Mesenchymal stem cell (in vitro differentiated cells and primary cell): ENCODE data around the gene RELB.

Source experiments
- DNase-seq: peaks from one replicate; pipeline ENCODE4 v3.0.0-alpha.2; 2013
- H2AFZ ChIP-seq: one replicate; pipeline ENCODE4 v1.6.1; 2013; ENCODE audit warnings: low read depth, mild to moderate bottlenecking, control low read depth, inconsistent platforms, low read length, moderate library complexity
- H2AK5ac ChIP-seq: 2 replicates; pipeline ENCODE4 v1.6.1; 2013; ENCODE audit warnings: low read length, moderate library complexity, mild to moderate bottlenecking, inconsistent platforms; ENCODE audit not compliant: severe bottlenecking
- H2BK120ac ChIP-seq: one replicate; pipeline ENCODE4 v1.6.1; 2013; ENCODE audit warnings: low read depth, mild to moderate bottlenecking, inconsistent platforms, low read length, moderate library complexity
- H2BK12ac ChIP-seq, 2 experiments: one replicate each; pipeline ENCODE4 v1.6.1; 2013; ENCODE audit warnings: inconsistent platforms in 2 of 2, low read length in 2 of 2, mild to moderate bottlenecking in 2 of 2, moderate library complexity in 2 of 2, control low read depth in 1 of 2
- H2BK15ac ChIP-seq: one replicate; pipeline ENCODE4 v1.6.1; 2013; ENCODE audit warnings: mild to moderate bottlenecking, low read depth, inconsistent platforms; ENCODE audit not compliant: poor library complexity, severe bottlenecking
- H2BK5ac ChIP-seq: 2 replicates; pipeline ENCODE4 v1.6.1; 2013; ENCODE audit warnings: low read depth, mild to moderate bottlenecking, low read length, control low read depth, inconsistent platforms; ENCODE audit not compliant: poor library complexity, severe bottlenecking
- H3K14ac ChIP-seq, 2 experiments: one replicate each; pipeline ENCODE4 v1.6.1; 2013; ENCODE audit warnings: inconsistent platforms in 2 of 2, low read length in 2 of 2, control low read depth in 1 of 2, mild to moderate bottlenecking in 1 of 2, moderate library complexity in 1 of 2
- H3K18ac ChIP-seq, 2 experiments: one replicate each; pipeline ENCODE4 v1.6.1; 2013; ENCODE audit warnings: inconsistent platforms in 2 of 2, low read length in 2 of 2, control low read depth in 1 of 2, low read depth in 1 of 2, mild to moderate bottlenecking in 1 of 2
- H3K23ac ChIP-seq, 2 experiments: one replicate each; pipeline ENCODE4 v1.6.1; 2013; ENCODE audit warnings: inconsistent platforms in 2 of 2, low read length in 2 of 2, mild to moderate bottlenecking in 2 of 2, moderate library complexity in 2 of 2, control low read depth in 1 of 2
- H3K27ac ChIP-seq: 2 replicates; pipeline ENCODE4 v1.5.1; 2013; ENCODE audit warnings: mild to moderate bottlenecking, moderate library complexity, low read length, control low read depth, inconsistent platforms; ENCODE audit not compliant: poor library complexity, severe bottlenecking
- H3K27me3 ChIP-seq, 2 experiments: 2 replicates each; pipeline versions ENCODE4 v1.6.1 to v1.7.0; 2013; ENCODE audit warnings: low read length in 2 of 2, mild to moderate bottlenecking in 2 of 2, moderate library complexity in 2 of 2, control low read depth in 1 of 2, inconsistent platforms in 1 of 2; ENCODE audit not compliant: control insufficient read depth in 1 of 2, insufficient read depth in 1 of 2
- H3K36me3 ChIP-seq, 2 experiments: 2 replicates each; pipeline versions ENCODE4 v1.6.1 to v1.7.0; 2013; ENCODE audit warnings: low read length in 2 of 2, control low read depth in 1 of 2, inconsistent platforms in 1 of 2, low read depth in 1 of 2, mild to moderate bottlenecking in 1 of 2; ENCODE audit not compliant: insufficient read depth in 2 of 2, control insufficient read depth in 1 of 2
- H3K4ac ChIP-seq, 2 experiments: one replicate each; pipeline ENCODE4 v1.6.1; 2013; ENCODE audit warnings: inconsistent platforms in 2 of 2, low read length in 2 of 2, mild to moderate bottlenecking in 2 of 2, moderate library complexity in 2 of 2, control low read depth in 1 of 2, low read depth in 1 of 2
- H3K4me1 ChIP-seq: 2 replicates; pipeline ENCODE4 v1.6.1; 2013; ENCODE audit warnings: low read depth, low read length, control low read depth; ENCODE audit not compliant: control insufficient read depth, insufficient read depth
- H3K4me2 ChIP-seq: 2 replicates; pipeline ENCODE4 v1.6.1; 2013; ENCODE audit warnings: low read length, mild to moderate bottlenecking, inconsistent platforms; ENCODE audit not compliant: poor library complexity, severe bottlenecking
- H3K4me3 ChIP-seq, 2 experiments: 2 replicates each; pipeline versions ENCODE4 v1.5.1 to v1.7.0; 2013; ENCODE audit warnings: low read length in 2 of 2, mild to moderate bottlenecking in 2 of 2, control low read depth in 1 of 2, low read depth in 1 of 2; ENCODE audit not compliant: insufficient read depth in 1 of 2
- H3K79me1 ChIP-seq: replicated peaks from 2 replicates; pipeline ENCODE4 v1.6.1; 2013; ENCODE audit warnings: mild to moderate bottlenecking, control low read depth, low read length, inconsistent platforms; ENCODE audit not compliant: poor library complexity, severe bottlenecking
- H3K9ac ChIP-seq: 2 replicates; pipeline ENCODE4 v1.7.0; 2013; ENCODE audit warnings: mild to moderate bottlenecking, low read length, moderate library complexity
- H3K9me3 ChIP-seq: 2 replicates; pipeline ENCODE4 v1.7.0; 2013; ENCODE audit warnings: mild to moderate bottlenecking, low read length; ENCODE audit not compliant: control insufficient read depth
- H4K8ac ChIP-seq: one replicate; pipeline ENCODE4 v1.6.1; 2013; ENCODE audit warnings: inconsistent platforms, mild to moderate bottlenecking, low read length, moderate library complexity
- H4K91ac ChIP-seq: one replicate; pipeline ENCODE4 v1.6.1; 2013; ENCODE audit warnings: mild to moderate bottlenecking, low read length, inconsistent platforms
- WGBS: methylation state at CpG from one replicate; pipeline ENCODE4 v1.1.7; 2013; ENCODE audit warnings: mixed read lengths; 5-methylcytosine and 5-hydroxymethylcytosine counted together

Gene RELB

DNA sequence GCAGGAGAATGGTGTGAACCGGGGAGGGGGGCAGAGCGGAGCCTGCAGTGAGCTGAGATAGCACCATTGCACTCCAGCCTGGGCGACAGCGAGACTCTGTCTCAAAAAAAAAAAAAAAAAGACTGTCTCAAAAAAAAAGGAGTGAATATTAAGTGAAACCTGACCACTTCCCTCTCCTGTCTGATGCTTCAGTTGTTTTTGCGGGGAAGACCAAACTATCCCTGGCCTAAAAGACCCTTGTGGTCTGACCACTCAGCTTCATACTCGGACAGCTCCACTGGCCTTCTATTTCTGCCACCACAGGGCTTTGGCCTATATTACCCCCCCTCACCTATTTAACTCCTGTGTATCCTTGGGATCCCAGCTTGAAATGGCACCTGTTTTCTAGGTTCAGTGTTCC lies 39.9 kb downstream of the RELB start:
- Histone ChIP-seq H3K14ac (no peak overlapping the region), H2BK120ac (no peak overlapping the region), H3K27ac (no peak overlapping the region), H3K4me2 (no peak overlapping the region), H3K36me3 (peaks cover 56 to 66% of the 10 kb centered on the region in 2 experiments), H3K27me3 (no peaks in the 10 kb centered on the region), H3K79me1 (peaks cover 14% of the 10 kb centered on the region), H2AK5ac (no peak overlapping the region), H4K8ac (no peak overlapping the region), H3K4me3 (no peak overlapping the region), H2BK15ac (no peak overlapping the region), H3K23ac (no peak overlapping the region), H3K4ac (no peak overlapping the region), H3K18ac (no peak overlapping the region), H2BK12ac (no peak overlapping the region), H4K91ac (no peak overlapping the region), H2BK5ac (no peak overlapping the region), H2AFZ (no peak overlapping the region), H3K9me3 (no peaks in the 10 kb centered on the region), H3K9ac (peak overlapping the region; percentile 45), H3K4me1 (peaks cover 22% of the 10 kb centered on the region)
- 97% methylated on average over 4 of the region's 6 CpGs for WGBS
- DNase-seq, result no peak

- DNase-seq, result no peak
- Histone ChIP-seq H3K4ac (no peak overlapping the region), H3K4me2 (no peak overlapping the region), H3K27me3 (no peaks in the 10 kb centered on the region), H3K9me3 (no peaks in the 10 kb centered on the region), H2BK120ac (no peak overlapping the region), H4K8ac (no peak overlapping the region), H3K23ac (no peak overlapping the region), H2AFZ (no peak overlapping the region), H3K36me3 (peaks cover 43 to 57% of the 10 kb centered on the region in 2 experiments), H3K9ac (no peak overlapping the region), H2BK5ac (no peak overlapping the region), H3K79me1 (peaks cover 14% of the 10 kb centered on the region), H3K4me3 (no peak overlapping the region), H3K27ac (no peak overlapping the region), H3K14ac (no peak overlapping the region), H2BK12ac (no peak overlapping the region), H3K4me1 (peaks cover 15% of the 10 kb centered on the region), H2AK5ac (no peak overlapping the region), H4K91ac (no peak overlapping the region), H2BK15ac (no peak overlapping the region), H3K18ac (no peak overlapping the region)
- 95% methylated on average over 13 of the region's 14 CpGs for WGBS
Observed at GRCh38 chr19:45045671-45046353, 44.5 kb downstream of the RELB start.

DNA sequence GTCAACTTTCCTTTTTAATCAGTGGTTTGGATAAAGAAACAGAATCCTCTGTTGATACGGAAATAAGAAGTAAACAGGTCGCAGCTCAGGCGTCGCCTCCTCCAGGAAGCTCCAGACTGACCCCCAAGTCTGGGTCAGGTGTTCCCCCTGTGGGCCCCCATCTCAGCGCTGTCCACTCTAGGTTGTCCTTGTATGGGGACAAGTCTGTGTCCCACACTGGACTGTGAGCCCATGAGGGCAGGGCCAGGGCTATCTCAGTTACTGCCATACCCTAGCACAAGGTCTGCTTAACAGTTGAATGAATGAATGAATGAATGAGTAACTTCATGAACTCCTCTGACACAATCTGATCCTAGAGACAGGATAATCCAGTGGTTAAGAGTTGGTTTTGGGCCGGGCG lies 45.1 kb downstream of the RELB start:
- Histone ChIP-seq H3K27ac (no peak overlapping the region), H3K23ac (no peak overlapping the region), H3K9me3 (no peaks in the 10 kb centered on the region), H4K91ac (no peak overlapping the region), H2BK120ac (no peak overlapping the region), H2AFZ (no peak overlapping the region), H2BK15ac (no peak overlapping the region), H3K4me3 (no peak overlapping the region), H3K36me3 (peaks cover 40 to 52% of the 10 kb centered on the region in 2 experiments), H3K14ac (no peak overlapping the region), H4K8ac (no peak overlapping the region), H3K4ac (no peak overlapping the region), H3K27me3 (no peaks in the 10 kb centered on the region), H3K4me1 (peaks cover 12% of the 10 kb centered on the region), H2AK5ac (no peak overlapping the region), H2BK5ac (no peak overlapping the region), H3K4me2 (no peak overlapping the region), H3K79me1 (peaks cover 12% of the 10 kb centered on the region), H3K9ac (no peak overlapping the region), H3K18ac (no peak overlapping the region), H2BK12ac (no peak overlapping the region)
- 97% methylated on average over 7 of the region's 7 CpGs for WGBS
- DNase-seq, result no peak

DNA sequence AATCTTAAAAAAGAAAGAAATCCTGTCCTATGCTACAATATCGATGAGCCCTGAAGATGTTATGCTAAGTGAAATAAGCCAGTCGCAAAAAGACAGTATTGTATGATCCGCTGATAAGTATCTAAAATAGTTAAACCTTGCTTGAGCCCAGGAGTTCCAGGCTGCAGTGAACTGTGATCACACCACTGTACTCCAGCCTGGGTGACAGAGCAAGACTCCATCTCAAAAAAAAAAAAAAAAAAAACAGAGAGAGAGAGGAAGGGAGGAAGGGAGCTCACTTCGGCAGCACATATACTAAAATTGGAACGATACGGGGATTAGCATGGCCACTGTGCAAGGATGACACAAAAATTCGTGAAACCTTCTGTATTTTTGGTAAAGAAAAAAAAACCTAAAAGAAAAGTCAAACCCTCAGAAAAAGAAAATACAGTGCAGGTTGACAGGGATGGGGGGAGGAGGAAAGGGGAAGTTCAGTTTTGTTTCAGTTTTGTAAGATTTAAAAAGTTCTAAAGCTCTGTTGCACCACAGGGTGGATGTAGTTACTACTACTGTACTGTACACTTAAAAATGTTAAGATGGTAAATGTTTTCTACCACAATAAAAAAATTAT lies 46.0 kb downstream of the RELB start:
- no peak for DNase-seq
- no peak overlapping the region for H3K23ac ChIP-seq
- H2BK12ac ChIP-seq, result no peak overlapping the region
- H3K4me2 ChIP-seq, result no peak overlapping the region
- no peak overlapping the region for H2AK5ac ChIP-seq
- H3K9me3 ChIP-seq, result no peaks in the 10 kb centered on the region
- H2AFZ ChIP-seq, result no peak overlapping the region
- H3K4ac ChIP-seq, result no peak overlapping the region
- H3K14ac ChIP-seq, result no peak overlapping the region
- H2BK15ac ChIP-seq, result no peak overlapping the region
- H3K9ac ChIP-seq, result no peak overlapping the region
- no peak overlapping the region for H4K8ac ChIP-seq
- H3K18ac ChIP-seq, result no peak overlapping the region
- peaks cover 12% of the 10 kb centered on the region for H3K79me1 ChIP-seq
- H2BK5ac ChIP-seq, result no peak overlapping the region
- 95% methylated on average over 3 of the region's 7 CpGs for WGBS
- no peak overlapping the region for H3K4me3 ChIP-seq
- peaks cover 44 to 48% of the 10 kb centered on the region in 2 experiments for H3K36me3 ChIP-seq
- H3K27me3 ChIP-seq, result no peaks in the 10 kb centered on the region
- no peak overlapping the region for H4K91ac ChIP-seq
- peaks cover 10% of the 10 kb centered on the region for H3K4me1 ChIP-seq
- H2BK120ac ChIP-seq, result no peak overlapping the region
- no peak overlapping the region for H3K27ac ChIP-seq
